ENCODE data around the gene MRGPRX3.

Gene MRGPRX3

GRCh38 chr11:18105086-18105801 is 27.1 kb upstream of the MRGPRX3 start:
- no peak overlapping the region for H2AK5ac ChIP-seq (ENCODE audit: low read length)
- peaks cover 20% of the 10 kb centered on the region for H3K79me2 ChIP-seq (ENCODE audit: control insufficient read depth, insufficient read depth, low read length)
- H3K9ac ChIP-seq (ENCODE audit: low read length): peak overlapping the region; percentile 98
- H3K18ac ChIP-seq (ENCODE audit: low read length): peak overlapping the region; percentile 8
- peaks cover 6% of the 10 kb centered on the region for H3K79me1 ChIP-seq (ENCODE audit: low read length)
- H2BK5ac ChIP-seq (ENCODE audit: low read length): no peak overlapping the region
- H3K4me2 ChIP-seq (ENCODE audit: low read length): peak overlapping the region; percentile 71
- peak overlapping the region; percentile 56 for H4K5ac ChIP-seq (ENCODE audit: low read length)
- H3K27me3 ChIP-seq (ENCODE audit: insufficient read depth, low read length, poor library complexity): no peaks in the 10 kb centered on the region
- H3K4me3 ChIP-seq (ENCODE audit: low read length): peak overlapping the region; percentile 99
- H3K23ac ChIP-seq (ENCODE audit: low read length): peak overlapping the region; percentile 66
- no peak overlapping the region for H3K27ac ChIP-seq (ENCODE audit: low read depth, low read length)
- H3K4ac ChIP-seq (ENCODE audit: low read depth, low read length): peak overlapping the region; percentile 18
- peak; percentile 8 for DNase-seq
- no peak overlapping the region for H4K8ac ChIP-seq (ENCODE audit: low read depth, low read length)
- no peak overlapping the region for H2BK120ac ChIP-seq (ENCODE audit: low read depth, low read length)
- no CpG with 5 or more reads among the region's 29 CpGs for WGBS (ENCODE audit: extremely low coverage, insufficient coverage, low lambda C conversion rate)
- H3K56ac ChIP-seq (ENCODE audit: low read length): peak overlapping the region; percentile 95
- H3K4me1 ChIP-seq (ENCODE audit: control insufficient read depth, low read depth, low read length): peaks cover 3% of the 10 kb centered on the region
- H3K36me3 ChIP-seq (ENCODE audit: control insufficient read depth, insufficient read depth, low read length): peaks cover 3% of the 10 kb centered on the region
- no peak overlapping the region for H2BK15ac ChIP-seq (replicated peaks; ENCODE audit: low read depth)

- Histone ChIP-seq H2AK5ac (ENCODE audit: low read length) (no peak within 1 kb of the TSS), H3K27me3 (ENCODE audit: insufficient read depth, low read length, poor library complexity) (no peaks in the 10 kb centered on the region), H2BK5ac (ENCODE audit: low read length) (no peak within 1 kb of the TSS), H3K4me1 (ENCODE audit: control insufficient read depth, low read depth, low read length) (peaks cover 3% of the 10 kb centered on the region), H4K8ac (ENCODE audit: low read depth, low read length) (no peak within 1 kb of the TSS), H3K18ac (ENCODE audit: low read length) (peak within 1 kb of the TSS; percentile 8), H3K4me3 (ENCODE audit: low read length) (peak within 1 kb of the TSS; percentile 99), H2BK15ac (replicated peaks; ENCODE audit: low read depth) (no peak within 1 kb of the TSS), H3K4ac (ENCODE audit: low read depth, low read length) (peak within 1 kb of the TSS; percentile 18), H3K27ac (ENCODE audit: low read depth, low read length) (no peak within 1 kb of the TSS), H3K56ac (ENCODE audit: low read length) (peak within 1 kb of the TSS; percentile 95), H3K79me2 (ENCODE audit: control insufficient read depth, insufficient read depth, low read length) (peaks cover 20% of the 10 kb centered on the region), H3K9ac (ENCODE audit: low read length) (peak within 1 kb of the TSS; percentile 98), H3K4me2 (ENCODE audit: low read length) (peak within 1 kb of the TSS; percentile 71), H2BK120ac (ENCODE audit: low read depth, low read length) (no peak within 1 kb of the TSS), H4K5ac (ENCODE audit: low read length) (peak within 1 kb of the TSS; percentile 56), H3K23ac (ENCODE audit: low read length) (peak within 1 kb of the TSS; percentile 66), H3K36me3 (ENCODE audit: control insufficient read depth, insufficient read depth, low read length) (peaks cover 3% of the 10 kb centered on the region), H3K79me1 (ENCODE audit: low read length) (peaks cover 6% of the 10 kb centered on the region)
- peak; percentile 89 for DNase-seq
- no CpG with 5 or more reads among the region's 48 CpGs for WGBS (ENCODE audit: extremely low coverage, insufficient coverage, low lambda C conversion rate)
Measured at GRCh38 chr11:18105802-18106574, 26.4 kb upstream of the MRGPRX3 start, which contains the start of gene SAAL1. SAAL1 (minus strand) TSS chr11:18106082; CDS start chr11:18106041, 41 bp downstream.

DNA sequence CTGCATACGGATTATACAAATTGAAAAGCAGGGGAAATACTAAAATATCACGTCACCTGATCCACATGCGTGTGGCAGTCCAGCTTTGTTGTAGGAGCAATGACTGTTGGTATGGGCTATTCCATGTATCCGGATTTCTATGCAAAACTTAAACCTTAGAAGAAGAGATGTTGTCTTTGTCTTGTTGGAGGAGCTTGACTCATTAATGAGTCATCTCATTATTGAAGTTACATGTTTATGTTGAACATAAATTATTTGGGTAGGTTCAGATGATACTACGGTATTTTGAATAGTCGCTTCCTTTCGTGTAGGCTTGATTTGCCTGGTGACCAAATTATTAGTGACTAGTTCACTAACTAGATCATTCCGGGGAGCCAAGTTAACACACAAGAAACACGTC is 25.7 kb upstream of the MRGPRX3 start:
- Histone ChIP-seq H3K79me2 (ENCODE audit: control insufficient read depth, insufficient read depth, low read length) (peaks cover 16% of the 10 kb centered on the region), H3K36me3 (ENCODE audit: control insufficient read depth, insufficient read depth, low read length) (peaks cover 3% of the 10 kb centered on the region), H3K79me1 (ENCODE audit: low read length) (peaks cover 6% of the 10 kb centered on the region), H2BK120ac (ENCODE audit: low read depth, low read length) (no peak overlapping the region), H3K23ac (ENCODE audit: low read length) (no peak overlapping the region), H3K27ac (ENCODE audit: low read depth, low read length) (no peak overlapping the region), H3K56ac (ENCODE audit: low read length) (no peak overlapping the region), H4K8ac (ENCODE audit: low read depth, low read length) (no peak overlapping the region), H3K4me1 (ENCODE audit: control insufficient read depth, low read depth, low read length) (peaks cover 3% of the 10 kb centered on the region), H2BK5ac (ENCODE audit: low read length) (no peak overlapping the region), H3K4me3 (ENCODE audit: low read length) (no peak overlapping the region), H3K18ac (ENCODE audit: low read length) (no peak overlapping the region), H2BK15ac (replicated peaks; ENCODE audit: low read depth) (no peak overlapping the region), H3K27me3 (ENCODE audit: insufficient read depth, low read length, poor library complexity) (no peaks in the 10 kb centered on the region), H3K4ac (ENCODE audit: low read depth, low read length) (no peak overlapping the region), H4K5ac (ENCODE audit: low read length) (no peak overlapping the region), H3K4me2 (ENCODE audit: low read length) (no peak overlapping the region), H2AK5ac (ENCODE audit: low read length) (no peak overlapping the region), H3K9ac (ENCODE audit: low read length) (no peak overlapping the region)
- DNase-seq: no peak
- WGBS (ENCODE audit: extremely low coverage, insufficient coverage, low lambda C conversion rate): no CpG with 5 or more reads among the region's 9 CpGs

GRCh38 chr11:18108254-18108653 is 24.1 kb upstream of the MRGPRX3 start:
- no peak overlapping the region for H4K5ac ChIP-seq (ENCODE audit: low read length)
- no peak overlapping the region for H2BK15ac ChIP-seq (replicated peaks; ENCODE audit: low read depth)
- no peak overlapping the region for H3K23ac ChIP-seq (ENCODE audit: low read length)
- no peak for DNase-seq
- H3K79me1 ChIP-seq (ENCODE audit: low read length): peaks cover 6% of the 10 kb centered on the region
- H2BK120ac ChIP-seq (ENCODE audit: low read depth, low read length): no peak overlapping the region
- H3K27ac ChIP-seq (ENCODE audit: low read depth, low read length): no peak overlapping the region
- no peak overlapping the region for H3K18ac ChIP-seq (ENCODE audit: low read length)
- no peak overlapping the region for H3K4me2 ChIP-seq (ENCODE audit: low read length)
- H3K4ac ChIP-seq (ENCODE audit: low read depth, low read length): no peak overlapping the region
- H3K4me3 ChIP-seq (ENCODE audit: low read length): no peak overlapping the region
- 100% methylated on average over 1 of the region's 3 CpGs for WGBS (ENCODE audit: extremely low coverage, insufficient coverage, low lambda C conversion rate)
- H3K4me1 ChIP-seq (ENCODE audit: control insufficient read depth, low read depth, low read length): peaks cover 3% of the 10 kb centered on the region
- H3K36me3 ChIP-seq (ENCODE audit: control insufficient read depth, insufficient read depth, low read length): no peaks in the 10 kb centered on the region
- peaks cover 16% of the 10 kb centered on the region for H3K79me2 ChIP-seq (ENCODE audit: control insufficient read depth, insufficient read depth, low read length)
- H3K56ac ChIP-seq (ENCODE audit: low read length): no peak overlapping the region
- no peak overlapping the region for H3K9ac ChIP-seq (ENCODE audit: low read length)
- no peak overlapping the region for H2BK5ac ChIP-seq (ENCODE audit: low read length)
- H2AK5ac ChIP-seq (ENCODE audit: low read length): no peak overlapping the region
- H4K8ac ChIP-seq (ENCODE audit: low read depth, low read length): no peak overlapping the region
- H3K27me3 ChIP-seq (ENCODE audit: insufficient read depth, low read length, poor library complexity): no peaks in the 10 kb centered on the region

DNA sequence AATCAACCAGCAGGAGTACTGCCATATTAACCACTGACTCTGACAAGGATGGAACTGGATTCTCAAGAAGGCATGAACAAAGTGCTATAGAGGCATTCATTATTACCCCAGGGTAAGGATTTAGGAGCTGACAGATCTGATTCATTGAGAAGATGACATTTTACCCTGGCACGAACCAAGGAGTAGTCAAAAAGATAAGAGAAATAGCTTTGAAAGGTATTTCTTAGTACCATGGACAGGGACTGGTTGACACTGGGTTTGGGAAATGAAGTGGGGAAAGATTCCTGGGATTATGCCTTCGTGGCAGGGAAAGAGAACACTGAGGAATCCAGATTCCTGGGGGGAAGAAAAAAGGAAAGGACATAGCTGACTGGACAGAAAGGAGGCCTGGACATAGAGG is 21.4 kb upstream of the MRGPRX3 start:
- DNase-seq: peak; percentile 22
- Histone ChIP-seq H3K27me3 (ENCODE audit: insufficient read depth, low read length, poor library complexity) (no peaks in the 10 kb centered on the region), H3K4ac (ENCODE audit: low read depth, low read length) (no peak overlapping the region), H3K9ac (ENCODE audit: low read length) (no peak overlapping the region), H3K56ac (ENCODE audit: low read length) (no peak overlapping the region), H2BK5ac (ENCODE audit: low read length) (no peak overlapping the region), H2AK5ac (ENCODE audit: low read length) (no peak overlapping the region), H4K5ac (ENCODE audit: low read length) (no peak overlapping the region), H3K27ac (ENCODE audit: low read depth, low read length) (no peak overlapping the region), H2BK15ac (replicated peaks; ENCODE audit: low read depth) (no peak overlapping the region), H3K36me3 (ENCODE audit: control insufficient read depth, insufficient read depth, low read length) (no peaks in the 10 kb centered on the region), H4K8ac (ENCODE audit: low read depth, low read length) (no peak overlapping the region), H3K79me2 (ENCODE audit: control insufficient read depth, insufficient read depth, low read length) (no peaks in the 10 kb centered on the region), H2BK120ac (ENCODE audit: low read depth, low read length) (no peak overlapping the region), H3K79me1 (ENCODE audit: low read length) (no peaks in the 10 kb centered on the region), H3K23ac (ENCODE audit: low read length) (no peak overlapping the region), H3K18ac (ENCODE audit: low read length) (no peak overlapping the region), H3K4me1 (ENCODE audit: control insufficient read depth, low read depth, low read length) (no peaks in the 10 kb centered on the region), H3K4me2 (ENCODE audit: low read length) (no peak overlapping the region), H3K4me3 (ENCODE audit: low read length) (no peak overlapping the region)
- WGBS (ENCODE audit: extremely low coverage, insufficient coverage, low lambda C conversion rate): no CpG with 5 or more reads among the region's 2 CpGs
